ENCODE measurements around the gene RASGRF1.

DNA sequence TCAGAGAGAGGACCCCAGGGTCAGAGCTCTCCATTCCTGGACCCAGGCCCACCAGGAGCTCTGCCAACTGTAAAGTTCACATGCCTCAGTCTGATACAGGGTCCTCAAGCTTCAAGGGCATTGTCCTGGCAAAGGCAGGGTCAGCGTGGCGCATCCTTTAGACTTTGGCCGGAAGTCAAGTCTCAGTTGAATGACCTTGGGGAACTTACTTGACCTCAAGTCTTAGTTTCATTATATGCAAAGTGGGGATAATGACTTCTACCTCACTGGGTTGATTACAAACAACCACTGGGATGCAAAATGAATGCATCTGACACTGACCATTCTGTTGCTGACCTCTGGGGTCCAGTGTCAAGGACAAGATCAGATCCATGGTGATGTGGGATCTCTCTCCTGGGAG lies 75.2 kb downstream of the RASGRF1 start:
- no peak for TF ChIP-seq CTCF (IDR thresholded peaks at IDR 0.05)
- no peak for TF ChIP-seq POLR2A (IDR thresholded peaks at IDR 0.05)

Measured in adrenal gland (tissue), 5 donors.